ENCODE data around the gene NKPD1. TPM values are rescaled to one million over a fixed set of nuclear protein-coding genes. Genes with fewer than 3 reads are reported as not detected.

Gene NKPD1
- total RNA-seq, 4 donors from 2014 or later, result 0.16 to 0.39 TPM; not detected in 2

GRCh38 chr19:45136507-45137178, 24.1 kb downstream of the NKPD1 start:
- peak overlapping the region in 2 of 4 donors; percentile 52 to 55 for H3K27ac ChIP-seq
- no peak for ATAC-seq
- no peaks in the 10 kb centered on the region for H3K27me3 ChIP-seq
- TF ChIP-seq POLR2A (IDR thresholded peaks at IDR 0.05) (no peak), EP300 (IDR thresholded peaks at IDR 0.05) (no peak), POLR2AphosphoS5 (IDR thresholded peaks at IDR 0.05) (no peak), CTCF (IDR thresholded peaks at IDR 0.05) (no peak)
- no peaks in the 10 kb centered on the region for H3K9me3 ChIP-seq
- H3K4me1 ChIP-seq, result peaks cover 0 to 29% (median 11%) of the 10 kb centered on the region in 3 donors
- peaks cover 0 to 24% of the 10 kb centered on the region in 2 donors for H3K36me3 ChIP-seq
- no peak overlapping the region for H3K4me3 ChIP-seq
- WGBS, 2 donors (ENCODE audit: low coverage in 1 of 2), result 65% methylated on average over 5 of the region's 12 CpGs; no CpG with 5 or more reads in 1 of the 2 donors

DNA sequence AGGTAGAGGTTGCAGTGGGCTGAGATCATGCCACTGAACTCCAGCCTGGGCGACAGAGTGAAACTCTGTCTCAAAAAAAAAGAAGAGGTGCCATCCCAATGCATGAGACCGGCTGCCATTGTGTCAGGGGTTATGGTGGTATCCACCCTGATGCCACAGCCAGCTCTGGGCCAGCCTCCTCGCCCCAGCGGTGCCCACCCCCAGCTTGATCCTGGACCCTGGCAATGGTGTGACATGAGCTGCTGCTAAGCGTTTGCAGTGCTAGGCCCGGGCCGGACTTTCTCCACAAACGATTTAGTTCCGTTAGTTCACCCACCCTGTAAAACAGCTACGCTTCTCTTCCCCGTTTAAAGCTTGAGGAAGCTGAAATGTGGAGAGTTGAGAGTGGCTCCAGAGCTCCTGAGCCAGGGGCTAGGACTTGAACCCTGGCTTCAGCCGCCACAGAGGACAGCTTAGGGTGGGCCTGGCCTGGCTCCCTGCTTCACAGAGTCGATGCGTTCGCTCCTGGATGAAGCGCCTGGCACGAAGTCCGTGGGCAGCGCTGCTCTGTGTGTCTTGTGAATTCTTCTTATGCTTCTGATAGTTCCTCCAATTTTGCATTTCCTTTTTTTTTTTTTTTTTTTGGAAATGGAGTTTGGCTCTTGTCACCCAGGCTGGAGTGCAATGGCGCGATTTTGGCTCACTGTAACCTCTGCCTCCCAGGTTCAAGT, 25.5 kb downstream of the NKPD1 start:
- no peak overlapping the region for H3K27ac ChIP-seq
- no peaks in the 10 kb centered on the region for H3K27me3 ChIP-seq
- no peak overlapping the region for H3K4me3 ChIP-seq
- H3K36me3 ChIP-seq, result peaks cover 0 to 11% of the 10 kb centered on the region in 2 donors
- 93 to 94% methylated on average over 7 to 10 of the region's 21 CpGs for WGBS, 2 donors (ENCODE audit: low coverage in 1 of 2)
- H3K4me1 ChIP-seq, result peaks cover 0 to 29% (median 11%) of the 10 kb centered on the region in 3 donors
- no peak for ATAC-seq
- TF ChIP-seq CTCF (IDR thresholded peaks at IDR 0.05) (no peak), EP300 (IDR thresholded peaks at IDR 0.05) (no peak), POLR2AphosphoS5 (IDR thresholded peaks at IDR 0.05) (no peak), POLR2A (IDR thresholded peaks at IDR 0.05) (no peak)
- H3K9me3 ChIP-seq, result no peaks in the 10 kb centered on the region

GRCh38 chr19:45133661-45134060, 27.1 kb downstream of the NKPD1 start:
- H3K4me1 ChIP-seq, result peaks cover 0 to 29% (median 11%) of the 10 kb centered on the region in 3 donors
- H3K27me3 ChIP-seq, result no peaks in the 10 kb centered on the region
- no peaks in the 10 kb centered on the region for H3K9me3 ChIP-seq
- no peak overlapping the region for H3K4me3 ChIP-seq
- no peak for ATAC-seq
- TF ChIP-seq EP300 (IDR thresholded peaks at IDR 0.05) (no peak), POLR2AphosphoS5 (IDR thresholded peaks at IDR 0.05) (no peak), POLR2A (IDR thresholded peaks at IDR 0.05) (no peak), CTCF (IDR thresholded peaks at IDR 0.05) (no peak)
- H3K36me3 ChIP-seq, result no peaks in the 10 kb centered on the region
- no peak overlapping the region for H3K27ac ChIP-seq
- 89% methylated on average over 7 of the region's 8 CpGs for WGBS, 2 donors (ENCODE audit: low coverage in 1 of 2)

- H3K27me3 ChIP-seq, result no peaks in the 10 kb centered on the region
- TF ChIP-seq POLR2AphosphoS5 (IDR thresholded peaks at IDR 0.05) (no peak), POLR2A (IDR thresholded peaks at IDR 0.05) (no peak), EP300 (IDR thresholded peaks at IDR 0.05) (no peak), CTCF (IDR thresholded peaks at IDR 0.05) (no peak)
- H3K27ac ChIP-seq, result no peak overlapping the region
- H3K4me1 ChIP-seq, result peaks cover 0 to 4% (median 0%) of the 10 kb centered on the region in 3 donors
- H3K4me3 ChIP-seq, result no peak overlapping the region
- H3K9me3 ChIP-seq, result no peaks in the 10 kb centered on the region
- no peaks in the 10 kb centered on the region for H3K36me3 ChIP-seq
- WGBS, 2 donors (ENCODE audit: low coverage in 1 of 2), result 20 to 78% methylated on average over 1 to 5 of the region's 13 CpGs
- no peak for ATAC-seq
Measured at GRCh38 chr19:45130888-45131615, 29.7 kb downstream of the NKPD1 start.
